Skeletal muscle satellite cell (primary cell): Measurements from ENCODE around the gene RNF11. TPM values are rescaled to one million over a fixed set of nuclear protein-coding genes. Genes with fewer than 3 reads are reported as not detected.

Experiments
- H3K27me3 ChIP-seq: 2 replicates; pipeline ENCODE4 v1.7.0; 2013; ENCODE audit warnings: low read length; ENCODE audit not compliant: control insufficient read depth, insufficient read depth
- H3K36me3 ChIP-seq: 2 replicates; pipeline ENCODE4 v1.7.0; 2013; ENCODE audit warnings: mild to moderate bottlenecking, control low read depth, low read length; ENCODE audit not compliant: insufficient read depth
- H3K4me1 ChIP-seq: 2 replicates; pipeline ENCODE4 v1.7.0; 2013; ENCODE audit warnings: low read length; ENCODE audit not compliant: control insufficient read depth, insufficient read depth
- H3K4me2 ChIP-seq: 2 replicates; pipeline ENCODE4 v1.7.0; 2013; ENCODE audit warnings: mild to moderate bottlenecking, low read length
- H3K4me3 ChIP-seq: 2 replicates; pipeline ENCODE4 v1.7.0; 2013; ENCODE audit warnings: low read length
- H3K9ac ChIP-seq: 2 replicates; pipeline ENCODE4 v1.7.0; 2013; ENCODE audit warnings: mild to moderate bottlenecking, low read depth, low read length, moderate library complexity
- H3K9me3 ChIP-seq: replicated peaks from 2 replicates; pipeline ENCODE4 v1.7.0; 2013; ENCODE audit warnings: mild to moderate bottlenecking, control low read depth, low read length
- total RNA-seq: library from RNA; depleted of rRNA; stranded (reverse); fragments of >200 nt; gene quantifications from 2 replicates; pipeline ENCODE4 v1.2.3, GENCODE V29; 2012; rRNA removed

RNF11 gene
- total RNA-seq = 58.3 and 85.0 TPM in 2 replicates

- Histone ChIP-seq H3K27me3 (no peaks in the 10 kb centered on the region), H3K4me3 (peak within 1 kb of the TSS; percentile 95), H3K9me3 (no peaks in the 10 kb centered on the region), H3K4me1 (peaks cover 26% of the 10 kb centered on the region), H3K4me2 (peak within 1 kb of the TSS; percentile 79), H3K36me3 (peaks cover 4% of the 10 kb centered on the region), H3K9ac (peak within 1 kb of the TSS; percentile 96)
These were observed at the start of gene RNF11 for GRCh38 chr1:51235673-51236530. RNF11 (plus strand) TSS chr1:51236273; CDS start chr1:51236757, 484 bp downstream.

GRCh38 chr1:51188230-51188629 lies 47.8 kb upstream of the RNF11 start:
- no peaks in the 10 kb centered on the region for H3K36me3 ChIP-seq
- H3K4me3 ChIP-seq = no peak overlapping the region
- H3K4me1 ChIP-seq = no peaks in the 10 kb centered on the region
- H3K4me2 ChIP-seq = no peak overlapping the region
- H3K9me3 ChIP-seq = no peaks in the 10 kb centered on the region
- H3K9ac ChIP-seq = no peak overlapping the region
- peaks cover 12% of the 10 kb centered on the region for H3K27me3 ChIP-seq

GRCh38 chr1:51189421-51190073 lies 46.5 kb upstream of the RNF11 start:
- Histone ChIP-seq H3K4me1 (no peaks in the 10 kb centered on the region), H3K9me3 (no peaks in the 10 kb centered on the region), H3K27me3 (peaks cover 8% of the 10 kb centered on the region), H3K4me3 (no peak overlapping the region), H3K36me3 (no peaks in the 10 kb centered on the region), H3K9ac (no peak overlapping the region), H3K4me2 (no peak overlapping the region)

- Histone ChIP-seq H3K36me3 (no peaks in the 10 kb centered on the region), H3K9ac (no peak overlapping the region), H3K4me1 (no peaks in the 10 kb centered on the region), H3K4me3 (no peak overlapping the region), H3K4me2 (no peak overlapping the region), H3K9me3 (no peaks in the 10 kb centered on the region), H3K27me3 (peaks cover 8% of the 10 kb centered on the region)
These were observed 45.1 kb upstream of the RNF11 start for GRCh38 chr1:51190961-51191360.

- H3K27me3 ChIP-seq = peaks cover 8% of the 10 kb centered on the region
- H3K4me3 ChIP-seq = no peak overlapping the region
- no peak overlapping the region for H3K4me2 ChIP-seq
- H3K9ac ChIP-seq = no peak overlapping the region
- H3K4me1 ChIP-seq = no peaks in the 10 kb centered on the region
- H3K36me3 ChIP-seq = no peaks in the 10 kb centered on the region
- H3K9me3 ChIP-seq = no peaks in the 10 kb centered on the region
These were observed 43.7 kb upstream of the RNF11 start for GRCh38 chr1:51192213-51192843.

GRCh38 chr1:51193564-51193963 lies 42.5 kb upstream of the RNF11 start:
- Histone ChIP-seq H3K36me3 (no peaks in the 10 kb centered on the region), H3K4me3 (no peak overlapping the region), H3K4me2 (no peak overlapping the region), H3K27me3 (peaks cover 8% of the 10 kb centered on the region), H3K4me1 (no peaks in the 10 kb centered on the region), H3K9me3 (no peaks in the 10 kb centered on the region), H3K9ac (no peak overlapping the region)

GRCh38 chr1:51203121-51203873 lies 32.8 kb upstream of the RNF11 start:
- Histone ChIP-seq H3K27me3 (no peaks in the 10 kb centered on the region), H3K4me2 (no peak overlapping the region)

GRCh38 chr1:51203874-51204245 lies 32.2 kb upstream of the RNF11 start:
- Histone ChIP-seq H3K4me3 (no peak overlapping the region), H3K36me3 (no peaks in the 10 kb centered on the region), H3K9ac (no peak overlapping the region), H3K4me1 (no peaks in the 10 kb centered on the region), H3K9me3 (no peaks in the 10 kb centered on the region), H3K4me2 (no peak overlapping the region), H3K27me3 (no peaks in the 10 kb centered on the region)

More at GRCh38 chr1:51203121-51203873, 32.8 kb upstream of the RNF11 start:
- no peak overlapping the region for H3K9ac ChIP-seq
- H3K4me1 ChIP-seq = no peaks in the 10 kb centered on the region
- H3K36me3 ChIP-seq = no peaks in the 10 kb centered on the region
- no peaks in the 10 kb centered on the region for H3K9me3 ChIP-seq
- no peak overlapping the region for H3K4me3 ChIP-seq

- Histone ChIP-seq H3K9me3 (no peaks in the 10 kb centered on the region), H3K27me3 (no peaks in the 10 kb centered on the region), H3K4me3 (no peak overlapping the region), H3K4me1 (peaks cover 5% of the 10 kb centered on the region), H3K36me3 (no peaks in the 10 kb centered on the region), H3K4me2 (no peak overlapping the region), H3K9ac (no peak overlapping the region)
These were observed 26.0 kb upstream of the RNF11 start for GRCh38 chr1:51210055-51210454.

- Histone ChIP-seq H3K4me2 (no peak overlapping the region), H3K27me3 (no peaks in the 10 kb centered on the region), H3K9me3 (no peaks in the 10 kb centered on the region), H3K9ac (no peak overlapping the region), H3K4me1 (peaks cover 8% of the 10 kb centered on the region), H3K36me3 (no peaks in the 10 kb centered on the region), H3K4me3 (no peak overlapping the region)
These were observed 25.4 kb upstream of the RNF11 start for GRCh38 chr1:51210676-51211075.

GRCh38 chr1:51214615-51215131 lies 21.4 kb upstream of the RNF11 start:
- Histone ChIP-seq H3K9ac (no peak overlapping the region), H3K9me3 (no peaks in the 10 kb centered on the region), H3K36me3 (no peaks in the 10 kb centered on the region), H3K27me3 (no peaks in the 10 kb centered on the region), H3K4me1 (peaks cover 8% of the 10 kb centered on the region), H3K4me2 (no peak overlapping the region), H3K4me3 (no peak overlapping the region)
